RKO (cell line): Measurements from ENCODE around the gene SRGAP2C.
"Not testable (repeated sequence)": the region's sequence is repeated elsewhere in the genome, so short reads cannot be mapped to it uniquely, and the experiment has no call there.

ENCODE experiments used
- DNase-seq: peaks from one replicate; pipeline ENCODE4 v3.0.0-alpha.2; 2016; ENCODE audit warnings: low spot score

Gene SRGAP2C

DNA sequence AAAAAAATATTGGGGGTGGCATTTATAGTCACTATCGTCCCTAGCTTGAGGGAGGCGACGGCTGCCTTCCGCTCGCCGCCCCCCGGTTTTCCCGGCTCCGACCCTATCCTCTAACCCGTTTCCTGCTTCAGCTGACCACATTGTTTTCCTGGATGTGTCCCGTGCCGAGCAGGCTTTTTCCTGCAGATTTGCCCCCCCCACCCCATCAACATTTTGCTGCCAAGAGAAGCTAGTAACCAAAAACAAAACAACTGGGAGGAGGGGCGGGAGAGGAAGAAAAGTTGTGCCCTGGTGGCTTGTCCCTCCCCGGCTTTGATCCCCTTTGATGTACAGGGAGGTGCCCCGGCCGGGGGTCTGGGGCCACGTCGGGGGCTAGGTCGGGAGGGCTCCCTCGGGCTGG is 1.4 kb downstream of the SRGAP2C start:
- not testable (repeated sequence) for DNase-seq

DNA sequence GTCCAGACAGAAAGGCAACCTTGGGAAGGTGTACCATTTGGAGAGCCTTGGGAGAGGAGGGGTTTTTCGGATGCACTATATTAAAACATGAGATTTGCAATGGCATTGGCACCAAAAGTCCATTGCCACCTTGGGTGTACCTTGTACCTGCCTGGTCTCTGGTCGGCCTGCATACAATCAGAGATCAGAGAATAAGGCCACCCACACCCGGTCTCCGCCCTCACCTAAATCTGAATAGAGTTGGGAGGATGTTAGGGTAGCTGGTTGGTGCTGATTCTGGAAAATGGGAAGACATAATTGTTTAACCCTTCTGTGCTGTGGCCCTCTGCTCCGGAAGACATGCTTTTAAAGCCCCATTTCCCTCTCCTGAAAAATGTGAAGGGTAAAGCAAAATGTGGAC is 3.1 kb downstream of the SRGAP2C start:
- not testable (repeated sequence) for DNase-seq

DNA sequence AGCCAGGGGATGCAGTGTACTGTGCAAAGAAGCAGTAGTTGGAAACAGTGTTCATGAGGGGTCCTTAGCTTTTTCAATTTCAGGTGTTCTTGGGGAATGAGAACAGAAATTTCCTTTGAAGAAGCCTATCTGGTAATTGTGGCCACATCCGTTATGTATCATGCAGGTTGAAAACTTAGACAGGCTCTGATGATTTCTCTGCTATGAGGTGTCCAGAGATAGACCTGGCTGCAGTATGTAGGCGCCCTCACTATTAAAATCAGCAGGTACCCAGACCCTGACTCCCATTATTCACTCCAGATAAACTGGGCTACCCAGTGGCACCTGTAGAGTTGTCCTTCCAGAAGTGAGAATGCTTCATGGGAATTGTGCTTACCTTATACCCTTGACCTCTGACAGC is 7.7 kb downstream of the SRGAP2C start:
- not testable (repeated sequence) for DNase-seq

DNA sequence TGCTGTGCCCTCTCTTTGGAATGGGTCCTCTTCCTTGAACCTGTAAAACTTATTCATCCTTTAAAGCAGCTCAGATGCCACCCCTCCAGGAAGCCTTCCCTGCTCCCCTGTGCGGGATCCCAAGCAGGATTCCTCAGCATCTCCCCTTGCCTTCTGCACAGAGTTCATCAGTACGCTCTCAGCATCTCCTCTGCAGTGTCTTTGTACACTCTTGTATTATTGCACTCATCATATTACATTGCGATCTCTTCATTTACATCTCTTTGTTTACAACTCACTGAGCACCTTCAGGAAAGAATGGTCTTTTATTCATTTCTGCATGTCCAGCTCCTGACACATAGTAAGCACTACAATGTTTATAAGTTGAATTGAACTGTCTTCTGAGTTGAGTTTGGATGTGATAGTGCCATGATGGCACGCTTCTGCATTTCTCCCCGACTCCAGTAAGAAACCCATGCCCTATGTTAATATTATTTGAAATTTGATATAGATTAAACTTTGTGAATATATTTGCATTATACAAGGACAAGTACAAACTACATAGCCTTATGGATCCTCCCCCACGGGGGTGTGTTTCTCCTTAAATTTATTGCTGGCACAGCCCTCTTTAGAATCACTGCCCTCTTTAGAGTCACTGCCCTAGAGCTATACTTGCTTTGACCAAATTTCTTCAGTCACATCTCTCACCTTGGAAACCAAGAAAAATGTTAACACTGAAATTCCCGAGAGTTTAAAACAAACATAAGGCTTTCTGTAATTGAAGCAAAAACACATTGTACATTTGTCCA is 12.5 kb downstream of the SRGAP2C start:
- not testable (repeated sequence) for DNase-seq

DNA sequence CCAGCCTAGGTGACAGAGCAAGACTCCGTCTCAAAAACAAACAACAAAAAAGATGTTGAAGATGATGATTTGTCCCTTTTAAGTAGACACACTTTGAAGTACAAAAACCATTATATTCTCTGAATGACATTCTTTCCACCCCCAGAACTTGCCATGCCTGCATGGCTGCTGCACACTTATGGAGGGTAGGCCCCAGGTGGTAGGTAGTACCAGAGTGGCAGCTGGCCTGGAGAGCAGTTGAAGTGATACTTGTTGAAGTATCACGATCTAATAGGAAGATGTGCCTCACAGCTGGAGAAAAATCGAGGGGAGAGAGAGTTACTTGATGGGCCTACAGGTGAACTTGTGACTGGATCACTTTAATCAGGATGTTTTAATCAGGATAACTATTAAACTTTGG is 15.0 kb downstream of the SRGAP2C start:
- DNase-seq = not testable (repeated sequence)

DNA sequence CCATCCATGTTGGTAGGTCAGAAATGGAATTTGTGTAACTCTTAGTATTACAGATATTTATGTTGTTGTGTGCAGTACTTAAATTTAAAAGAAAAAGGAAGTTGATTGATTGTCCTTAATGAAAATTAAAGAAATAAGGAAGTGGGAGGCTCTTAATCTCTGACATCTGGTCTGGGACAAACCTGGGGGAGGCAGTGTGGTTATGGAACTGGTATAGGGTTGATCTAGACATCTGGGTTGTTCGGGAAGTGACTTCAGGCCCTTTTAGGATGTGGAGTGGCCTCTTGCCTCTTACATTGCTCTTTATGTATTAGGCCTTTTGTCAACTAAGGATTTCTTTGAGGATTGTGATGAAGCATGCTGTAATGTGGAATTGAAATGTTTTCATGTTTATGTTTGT is 15.5 kb downstream of the SRGAP2C start:
- not testable (repeated sequence) for DNase-seq

DNA sequence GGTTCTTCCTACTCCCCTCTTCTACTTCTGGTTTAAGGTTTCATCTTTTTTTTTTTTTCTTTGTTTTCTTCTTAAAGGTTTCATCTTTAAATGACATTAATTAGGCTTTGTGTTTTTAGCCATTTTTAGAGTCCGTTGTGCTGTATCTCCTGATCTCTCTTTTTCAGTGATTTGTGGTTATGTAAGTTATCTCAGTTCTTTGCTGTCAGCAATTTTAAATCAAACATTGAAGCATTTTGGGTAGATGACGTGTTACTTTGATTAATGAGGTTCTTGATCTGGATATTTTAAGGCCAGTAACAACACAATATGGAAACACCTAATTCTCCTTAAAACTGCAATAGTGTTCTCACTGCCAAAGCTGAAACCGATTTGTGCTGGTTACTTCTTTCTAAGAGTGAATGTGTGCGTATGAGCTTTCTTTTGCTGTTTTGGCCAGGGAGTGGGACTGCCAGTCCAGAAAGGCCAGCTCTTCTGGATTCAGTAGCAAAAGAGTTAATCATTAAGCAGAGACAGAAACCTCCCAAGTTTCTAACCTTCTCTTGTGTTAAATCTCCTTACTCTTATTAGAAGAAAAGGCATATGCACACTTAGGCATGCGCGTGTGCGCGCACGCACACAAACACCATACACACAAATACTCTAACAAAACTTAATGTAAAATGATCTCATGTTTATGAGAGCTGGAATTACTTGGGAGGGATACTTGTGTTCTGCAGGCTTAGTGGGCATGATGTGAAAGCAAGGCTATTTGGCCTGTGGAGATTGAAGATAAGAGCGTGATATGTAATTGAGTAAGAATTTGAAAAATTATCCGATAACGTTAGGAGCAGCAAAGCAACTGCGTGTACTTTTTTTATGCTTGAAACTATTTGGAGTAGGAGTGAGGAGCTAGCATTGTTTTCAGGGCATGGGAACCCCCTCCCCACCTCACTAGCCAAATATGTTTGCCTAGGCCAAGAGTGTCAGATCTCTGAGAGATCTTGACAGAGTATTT is 16.5 kb downstream of the SRGAP2C start:
- not testable (repeated sequence) for DNase-seq

DNA sequence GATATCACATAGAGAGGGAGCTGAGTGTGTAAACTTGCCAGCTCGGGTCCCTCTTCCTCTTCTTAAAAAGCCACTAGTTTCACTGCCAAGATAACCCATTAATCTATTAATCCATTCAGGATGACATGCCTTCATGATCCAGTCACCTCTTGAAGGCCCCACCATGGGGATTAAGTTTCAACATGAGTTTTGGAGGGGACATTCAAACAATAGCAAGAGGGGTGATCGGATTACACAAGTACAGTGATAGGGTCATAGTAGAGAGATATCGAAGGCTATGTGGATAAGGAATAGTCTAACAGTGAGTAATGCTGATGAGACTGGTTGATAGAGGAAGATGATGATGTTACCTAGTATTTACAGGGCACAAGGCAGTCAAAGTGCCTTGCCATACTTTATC is 18.2 kb downstream of the SRGAP2C start:
- DNase-seq = not testable (repeated sequence)

DNA sequence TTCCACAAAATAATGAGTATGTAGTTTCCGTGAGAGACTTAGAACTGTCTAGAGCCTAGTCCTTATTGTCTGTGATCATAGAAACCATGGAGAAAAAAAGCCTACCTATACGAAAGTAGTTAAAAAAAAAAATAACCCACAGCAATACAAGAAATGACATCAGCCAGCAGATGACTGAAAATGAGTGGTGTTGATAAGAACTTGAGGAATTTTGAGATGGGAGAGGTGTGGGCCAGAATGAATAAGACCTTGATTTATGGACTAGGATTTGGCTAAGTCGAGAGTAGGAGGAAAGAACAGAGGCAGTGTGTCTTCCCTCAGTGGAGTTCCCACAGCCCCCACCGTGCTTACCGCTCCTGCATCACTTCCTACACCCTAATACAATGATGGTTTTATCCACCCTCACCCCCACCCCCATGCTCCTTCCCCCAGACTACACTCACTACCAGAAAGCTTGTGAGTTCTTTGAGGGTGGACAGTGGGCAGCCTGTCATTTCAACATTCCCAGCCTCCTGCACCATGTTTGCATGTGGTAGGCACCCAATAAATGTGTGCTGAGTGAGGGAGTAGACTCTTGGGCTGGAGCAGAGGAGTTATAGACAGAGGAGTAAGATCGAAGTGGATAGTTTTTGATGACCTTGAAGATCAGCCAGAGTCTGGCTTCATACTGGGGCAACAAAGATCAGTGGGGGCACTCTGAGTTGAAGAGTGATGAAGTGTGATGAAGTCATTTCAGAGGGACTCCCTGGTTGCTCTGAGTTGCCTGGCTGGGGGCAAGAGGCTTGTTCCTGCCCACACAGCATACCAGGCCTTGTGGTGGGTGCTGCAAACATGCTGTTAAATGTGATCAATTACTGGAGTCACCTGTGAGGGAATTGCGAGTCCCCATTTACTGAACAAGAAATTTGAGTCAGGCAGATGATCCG is 21.3 kb downstream of the SRGAP2C start:
- DNase-seq = not testable (repeated sequence)

DNA sequence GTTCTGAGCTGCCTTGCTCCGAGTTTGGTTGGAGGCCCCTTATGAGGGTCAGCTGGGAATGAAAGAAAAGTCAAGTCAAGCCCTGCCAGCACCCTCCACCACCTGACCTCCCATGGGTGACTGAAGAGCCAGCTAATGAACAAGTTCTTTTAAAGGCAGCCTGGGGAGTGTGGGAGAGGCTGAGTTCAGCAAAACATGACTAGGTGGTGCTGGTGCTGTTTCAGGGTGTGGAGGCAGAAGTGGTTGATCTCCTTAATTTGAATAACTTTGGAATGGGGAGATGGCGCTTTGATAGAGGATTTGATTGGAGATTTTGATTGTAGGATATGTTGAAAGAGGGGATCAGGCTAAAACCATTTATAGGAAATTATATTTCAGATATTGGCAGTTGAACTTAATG is 22.6 kb downstream of the SRGAP2C start:
- not testable (repeated sequence) for DNase-seq

DNA sequence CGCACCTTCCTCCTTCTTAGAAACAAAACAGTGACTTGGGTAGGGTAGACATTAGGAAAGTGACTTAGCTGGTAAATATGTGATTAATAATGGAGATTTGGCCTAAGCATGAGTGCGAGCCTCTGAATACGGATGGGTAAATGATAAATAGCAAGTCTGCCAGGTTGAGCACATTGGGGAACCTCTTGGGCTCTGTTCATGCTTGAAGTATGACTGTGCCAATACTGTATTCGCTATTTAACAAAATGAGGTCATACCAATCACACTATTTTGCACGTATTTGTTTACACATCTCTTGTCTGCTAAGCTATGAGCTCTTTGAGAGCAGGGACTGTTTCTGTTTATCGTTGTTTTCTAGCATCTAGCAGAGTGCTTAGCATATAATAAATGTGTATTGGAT is 23.6 kb downstream of the SRGAP2C start:
- DNase-seq = not testable (repeated sequence)

DNA sequence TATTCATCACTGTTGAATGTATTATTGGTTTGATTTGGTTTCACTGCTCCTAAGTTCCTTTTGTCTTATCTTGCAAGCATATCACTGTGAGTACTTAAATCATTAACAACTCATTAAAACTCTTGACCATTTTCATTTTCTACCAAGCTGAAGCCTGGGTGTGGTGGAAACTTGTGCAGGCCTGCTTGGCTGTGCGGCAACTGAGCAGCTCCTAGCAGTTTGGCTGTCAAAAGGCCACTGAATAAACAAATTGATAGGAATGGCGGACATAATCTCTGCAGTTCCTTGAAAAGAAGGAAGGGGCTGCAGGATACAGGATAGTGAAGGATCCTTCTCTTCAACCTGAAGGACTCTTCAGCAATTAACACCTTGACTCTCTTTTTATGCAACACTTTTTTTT is 26.0 kb downstream of the SRGAP2C start:
- DNase-seq = not testable (repeated sequence)

DNA sequence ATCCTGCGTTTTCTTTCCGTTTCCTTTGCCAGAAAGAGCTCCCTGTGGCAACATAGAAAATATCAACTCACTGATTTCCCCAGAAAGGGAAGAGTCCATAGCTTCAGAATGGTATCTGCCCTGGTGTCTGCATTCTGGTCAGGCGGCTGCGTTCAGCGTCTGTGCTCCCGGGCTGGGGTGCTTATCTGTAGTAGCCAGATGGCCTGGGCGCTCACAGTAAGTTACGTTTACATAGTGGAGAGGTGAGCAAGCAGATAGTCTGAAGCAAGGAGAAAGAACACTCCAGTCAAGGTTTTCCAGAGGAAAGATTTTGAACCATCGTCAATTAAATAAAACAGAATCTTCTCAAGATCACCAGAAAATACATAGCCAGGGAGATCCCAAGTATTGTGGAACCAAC is 28.7 kb downstream of the SRGAP2C start:
- DNase-seq = not testable (repeated sequence)

DNA sequence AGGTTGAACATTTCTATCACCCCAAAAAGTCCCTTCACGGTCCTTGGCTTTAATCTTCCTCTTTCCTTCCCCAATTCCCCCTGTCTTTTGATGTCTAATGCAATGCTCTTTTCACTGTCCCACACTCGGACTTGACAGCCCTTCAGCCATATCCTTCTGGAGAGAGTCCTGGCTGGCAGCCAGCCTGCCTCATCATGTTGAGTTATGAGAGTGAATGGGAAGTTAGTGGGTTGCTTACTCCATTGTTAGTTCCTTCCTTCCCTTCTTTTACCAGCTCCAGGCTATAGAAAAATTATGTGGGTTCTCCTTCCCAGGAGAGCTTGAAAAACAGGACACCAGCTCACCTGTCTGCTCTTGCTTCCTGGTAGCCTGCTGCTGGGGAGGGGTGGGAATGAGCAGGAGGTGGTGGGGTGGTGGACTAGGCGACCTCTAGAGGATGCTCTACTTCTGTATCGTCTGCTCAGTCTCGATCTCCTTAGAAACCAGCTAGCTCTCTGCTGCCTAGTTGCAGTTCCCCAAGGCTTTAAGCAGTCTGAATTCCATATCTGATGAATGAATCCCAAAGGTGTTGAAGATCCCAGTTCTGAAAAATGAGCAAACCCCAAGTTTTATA is 29.9 kb downstream of the SRGAP2C start:
- DNase-seq = not testable (repeated sequence)

DNA sequence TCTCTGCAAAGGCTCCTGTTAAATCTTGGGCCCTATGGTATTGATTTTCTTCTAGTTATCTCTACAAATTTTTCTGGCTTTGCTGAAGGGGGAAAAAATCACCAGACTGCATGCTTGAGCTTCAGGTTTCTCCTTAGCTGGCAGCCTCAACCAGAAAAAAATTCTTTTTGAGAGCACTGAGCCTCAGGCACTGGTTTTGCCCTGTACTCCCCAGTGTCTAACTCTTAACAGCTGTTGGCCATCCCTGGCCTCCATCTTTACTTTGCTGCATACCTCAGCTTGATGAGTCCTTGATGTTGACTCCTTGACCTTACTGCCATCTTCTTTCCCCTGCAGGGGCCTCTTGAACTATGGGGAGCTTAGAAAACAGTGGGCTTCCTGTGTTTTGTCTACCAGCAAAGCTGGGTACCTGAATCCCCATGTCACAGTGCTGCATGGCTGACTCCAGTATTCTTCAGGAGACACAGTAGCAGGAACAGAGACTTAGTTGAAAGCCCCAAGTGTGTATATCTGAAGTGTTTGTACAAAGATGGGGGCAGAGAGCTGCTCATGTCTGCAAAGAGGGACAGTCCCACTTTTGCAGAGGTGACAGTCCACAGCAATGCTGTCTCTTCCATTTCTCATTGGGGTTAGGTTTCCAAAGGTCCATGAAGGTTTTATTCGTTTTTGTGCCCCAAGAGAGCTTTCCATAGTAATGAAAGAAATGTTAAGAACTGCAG is 31.1 kb downstream of the SRGAP2C start:
- DNase-seq = not testable (repeated sequence)

DNA sequence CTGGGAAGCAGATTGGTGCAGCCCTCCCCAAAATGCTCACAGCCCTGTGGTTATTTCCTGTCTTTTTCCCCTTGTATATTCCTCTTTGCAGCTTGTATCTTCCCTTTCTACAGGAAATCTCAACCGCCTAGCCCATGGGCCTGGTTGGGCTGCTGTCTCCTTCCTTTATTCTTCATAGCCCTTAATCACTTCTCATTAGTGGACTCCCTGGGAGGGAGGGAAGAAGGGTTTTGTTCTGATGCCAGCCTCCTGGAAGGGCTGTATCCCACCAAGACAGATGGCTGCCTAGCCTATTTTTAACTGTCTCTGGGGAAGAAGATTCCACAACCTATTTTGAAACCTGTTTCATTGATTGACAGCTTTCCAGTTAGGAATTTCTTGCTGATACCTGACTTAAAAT is 31.9 kb downstream of the SRGAP2C start:
- DNase-seq = not testable (repeated sequence)

DNA sequence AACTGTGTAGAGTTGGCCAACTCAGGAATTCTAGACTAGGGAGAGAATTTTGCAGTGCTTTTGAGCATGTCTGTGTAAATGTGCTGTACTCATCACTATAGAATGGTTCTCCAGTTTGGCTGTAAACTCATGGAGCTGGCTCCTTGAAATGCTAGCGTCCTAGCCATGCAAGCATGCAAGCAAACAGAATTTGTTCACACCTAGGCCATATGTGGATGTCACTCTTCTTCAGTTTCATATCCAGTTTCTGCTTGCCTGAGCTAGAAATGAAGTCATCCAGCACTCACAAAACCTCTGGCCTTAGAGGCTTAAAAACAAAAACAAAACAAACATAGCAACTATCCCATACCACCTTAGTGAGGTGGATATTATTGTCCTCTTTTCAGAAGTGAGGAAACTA is 37.0 kb downstream of the SRGAP2C start:
- DNase-seq = not testable (repeated sequence)

DNA sequence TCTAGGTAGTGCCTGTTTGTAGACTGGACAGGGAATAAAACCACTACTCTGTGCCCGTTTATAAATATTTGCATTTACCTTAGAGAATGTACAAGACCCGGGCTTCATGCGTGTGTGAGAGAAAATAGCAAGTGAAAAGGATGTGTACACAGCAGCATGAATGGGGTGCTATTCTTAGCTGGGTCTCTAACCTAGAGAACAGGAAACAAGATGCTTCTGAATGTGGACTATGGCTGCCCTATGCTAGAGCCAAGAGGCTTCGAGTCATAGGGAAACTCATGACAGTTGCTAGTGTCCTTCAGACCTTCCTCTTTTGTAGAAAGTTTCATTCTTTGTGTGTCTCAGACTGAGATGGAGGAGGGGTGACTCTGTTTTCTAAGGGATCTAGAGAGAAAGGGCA is 39.9 kb downstream of the SRGAP2C start:
- not testable (repeated sequence) for DNase-seq

DNA sequence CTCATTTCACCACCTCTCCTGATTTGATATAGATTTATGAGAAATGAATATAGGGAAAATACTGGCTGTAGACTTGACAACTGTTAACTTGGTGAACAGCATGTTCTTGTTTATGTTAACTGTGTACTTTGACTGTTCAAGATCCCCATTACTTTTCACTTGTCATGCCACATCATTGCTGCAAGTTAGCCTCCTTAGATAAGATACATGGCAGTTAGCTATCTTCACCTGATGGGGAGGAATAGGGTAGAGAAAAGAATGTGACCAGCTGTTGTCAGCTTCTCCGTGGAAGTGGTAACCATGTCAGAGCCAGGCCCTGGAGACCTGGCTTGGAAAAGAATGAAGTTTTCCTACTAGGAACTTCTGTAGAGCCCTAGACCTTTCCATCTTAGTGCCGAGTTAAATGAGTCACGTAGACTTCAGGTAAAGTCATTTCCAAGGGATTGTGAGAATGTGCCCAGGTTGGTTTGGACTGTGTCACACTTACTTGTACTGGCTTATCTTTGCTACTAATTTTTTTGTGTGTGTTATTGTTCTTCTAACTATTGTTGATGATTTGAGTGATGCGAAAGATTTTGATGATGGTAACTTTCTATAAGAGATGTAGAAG is 41.6 kb downstream of the SRGAP2C start:
- not testable (repeated sequence) for DNase-seq

DNA sequence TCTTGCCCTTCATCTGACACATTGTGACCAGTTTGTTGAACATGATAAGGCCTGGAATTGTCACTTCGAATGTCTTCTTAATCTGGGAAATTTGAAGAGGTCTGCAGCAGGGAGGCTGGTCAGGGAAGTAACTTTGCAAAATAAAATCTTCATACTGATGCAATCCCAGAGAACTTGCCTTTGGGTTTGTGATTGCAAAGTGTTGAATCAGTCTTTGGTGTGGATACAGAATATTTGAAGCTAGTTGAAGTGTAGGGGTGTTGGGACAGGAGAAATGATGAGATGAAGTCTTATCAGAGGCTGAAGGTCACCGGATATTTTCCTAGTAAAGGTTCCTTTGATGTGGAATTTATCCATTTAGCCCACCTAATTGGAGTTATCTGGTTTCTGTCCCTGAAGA is 42.1 kb downstream of the SRGAP2C start:
- DNase-seq = not testable (repeated sequence)
